ENCODE results near the gene ITIH3.

The ITIH3 gene

DNA sequence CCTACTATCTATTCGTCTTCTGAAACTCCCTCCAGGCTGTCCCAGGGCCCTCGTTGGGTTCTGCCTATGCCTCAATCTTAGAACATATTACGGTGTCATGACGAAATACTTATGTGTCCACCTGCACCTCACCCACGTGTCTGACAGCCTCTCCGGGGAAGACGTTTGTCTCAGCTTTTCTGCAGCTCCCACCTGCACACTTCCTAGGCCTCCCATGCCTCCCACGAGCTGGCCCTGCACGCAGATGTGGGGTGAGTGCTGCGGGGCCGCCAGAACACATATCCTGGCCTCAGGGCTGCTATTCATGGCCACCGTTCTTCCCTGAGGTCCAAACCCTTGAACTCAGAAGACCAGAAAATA is 47.4 kb downstream of the ITIH3 start:
- DNase-seq (ENCODE audit: extremely low spot score, insufficient read length, low read depth) (no peak), FAIRE-seq (no peak)

DNA sequence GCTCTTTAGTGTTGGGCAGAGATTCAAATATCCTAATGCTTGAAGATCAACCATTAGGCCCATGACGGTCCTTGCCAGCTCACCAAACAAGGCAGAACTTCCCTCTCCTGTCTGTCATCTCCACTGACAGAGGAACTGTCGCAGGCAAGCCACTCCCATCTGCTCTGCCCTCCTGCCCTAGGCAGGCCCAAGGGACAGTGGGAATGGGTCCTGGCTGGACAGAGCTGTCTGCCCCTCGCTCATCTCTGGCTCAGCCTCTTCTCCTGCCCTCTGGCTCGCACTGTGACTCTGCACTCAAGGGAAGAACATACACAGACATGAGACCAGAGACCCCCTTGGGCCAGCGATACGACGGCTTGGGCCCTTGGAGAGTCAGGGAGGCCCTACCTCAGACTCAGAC is 47.8 kb downstream of the ITIH3 start:
- DNase-seq (ENCODE audit: extremely low spot score, insufficient read length, low read depth) (no peak), FAIRE-seq (no peak)

DNA sequence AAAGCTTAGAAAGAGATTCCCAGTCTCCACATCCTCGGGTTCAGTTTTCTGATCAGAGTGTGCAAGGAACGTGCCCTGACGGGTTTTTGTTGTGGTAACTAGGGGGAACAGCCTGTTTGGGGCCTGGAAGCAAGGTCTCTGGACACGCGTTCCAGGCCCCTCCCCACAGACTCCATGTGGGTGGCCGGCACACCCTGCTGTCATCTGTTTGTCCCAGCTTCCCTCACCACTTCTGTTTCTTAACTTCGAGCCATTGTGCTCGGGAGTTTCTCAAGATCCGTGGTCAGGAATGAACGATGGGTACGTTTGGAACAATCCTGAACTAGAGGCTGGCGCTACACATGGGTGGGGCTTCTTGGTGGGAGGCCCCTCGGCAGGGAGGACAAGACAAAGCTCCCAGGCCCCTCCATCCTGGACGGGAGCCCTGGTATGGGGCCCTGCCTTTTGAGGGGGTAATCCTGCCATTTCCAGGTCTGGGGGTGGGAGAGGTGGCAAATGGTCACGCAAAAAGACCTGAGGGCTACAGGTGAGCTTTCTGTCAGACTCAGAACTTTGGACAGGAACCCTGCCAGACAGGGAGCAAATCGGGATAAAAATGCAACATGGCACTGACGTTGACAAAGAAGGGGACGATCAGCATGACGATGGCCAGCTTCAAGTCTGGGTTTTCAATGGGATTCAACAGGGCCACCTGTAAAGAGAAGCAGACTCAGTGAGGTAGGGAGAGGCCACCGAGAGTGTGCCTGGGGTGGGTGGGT is 48.7 kb downstream of the ITIH3 start:
- FAIRE-seq (no peak), DNase-seq (ENCODE audit: extremely low spot score, insufficient read length, low read depth) (no peak)

DNA sequence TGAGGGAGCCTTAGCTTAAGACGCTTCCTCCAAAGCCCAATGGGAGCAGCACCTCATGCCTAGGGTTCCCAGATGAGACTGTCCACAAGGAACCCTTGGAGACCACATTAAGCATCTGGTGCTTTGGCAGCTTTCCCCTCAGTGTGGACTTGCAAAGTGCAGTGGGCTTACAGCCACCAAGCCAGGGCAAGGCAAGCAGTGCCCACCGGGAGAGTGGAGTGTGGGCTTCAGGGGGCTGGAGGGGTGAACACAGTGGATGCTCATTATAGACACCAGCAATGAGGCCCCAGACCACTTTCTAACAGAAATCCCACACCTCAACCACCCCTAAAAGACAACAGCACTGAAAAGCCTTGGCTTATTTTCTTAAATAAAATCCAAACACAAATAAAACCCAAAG is 49.3 kb downstream of the ITIH3 start:
- FAIRE-seq = no peak
- DNase-seq (ENCODE audit: extremely low spot score, insufficient read length, low read depth) = no peak

DNA sequence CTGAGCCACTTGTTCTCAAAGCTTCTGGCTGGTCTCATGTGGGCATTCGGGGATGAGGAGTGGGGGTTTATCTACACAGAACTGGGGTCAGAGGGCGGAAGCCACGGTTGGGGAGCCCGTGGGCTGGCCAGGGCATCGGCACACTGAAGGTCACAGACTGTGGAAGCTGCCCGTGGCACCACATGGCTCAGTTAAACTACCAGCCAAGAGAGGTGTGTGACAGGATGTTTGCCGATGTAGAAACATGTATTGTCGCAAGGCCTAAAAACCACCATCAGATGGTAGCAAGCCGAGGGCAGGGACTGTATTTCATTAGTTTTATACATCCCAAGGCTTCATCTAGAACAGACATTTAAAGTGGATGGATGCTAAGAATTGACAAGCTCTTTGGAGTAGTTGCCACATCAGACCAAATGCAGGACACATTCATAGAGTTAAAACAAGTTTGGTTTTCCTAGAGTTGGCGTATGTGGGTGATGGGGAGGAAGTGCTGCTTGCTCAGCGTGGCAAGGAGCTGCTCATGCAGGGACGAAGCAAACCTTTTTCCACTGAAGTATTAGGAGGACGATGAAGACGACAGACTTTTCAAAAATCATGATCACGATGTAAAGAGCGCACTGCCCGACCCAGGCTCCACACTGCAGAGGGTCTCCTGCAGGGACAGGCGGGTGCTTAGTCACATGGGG is 49.8 kb downstream of the ITIH3 start:
- FAIRE-seq (peak; percentile 63), DNase-seq (ENCODE audit: extremely low spot score, insufficient read length, low read depth) (no peak)

DNA sequence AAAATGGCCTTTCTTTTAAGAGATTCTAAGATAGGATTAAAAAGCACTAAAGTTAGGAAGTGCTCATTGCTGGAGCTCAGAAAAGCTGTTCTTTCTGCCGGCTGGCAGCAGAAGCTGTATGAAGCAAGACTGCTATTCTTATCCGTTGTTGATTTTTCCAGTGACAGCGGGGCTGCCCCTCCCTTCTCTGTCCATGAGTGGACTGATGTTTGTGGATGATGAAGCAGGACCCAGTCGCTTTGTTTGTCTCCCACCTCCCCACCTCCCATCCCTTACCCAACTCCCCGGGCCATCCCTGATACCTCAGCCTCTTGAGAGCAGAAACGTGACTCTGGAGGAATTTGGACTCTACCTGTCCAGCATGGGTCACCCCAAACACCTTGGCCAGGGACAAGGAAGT is 50.6 kb downstream of the ITIH3 start:
- no peak for DNase-seq (ENCODE audit: extremely low spot score, insufficient read length, low read depth)
- no peak for FAIRE-seq

DNA sequence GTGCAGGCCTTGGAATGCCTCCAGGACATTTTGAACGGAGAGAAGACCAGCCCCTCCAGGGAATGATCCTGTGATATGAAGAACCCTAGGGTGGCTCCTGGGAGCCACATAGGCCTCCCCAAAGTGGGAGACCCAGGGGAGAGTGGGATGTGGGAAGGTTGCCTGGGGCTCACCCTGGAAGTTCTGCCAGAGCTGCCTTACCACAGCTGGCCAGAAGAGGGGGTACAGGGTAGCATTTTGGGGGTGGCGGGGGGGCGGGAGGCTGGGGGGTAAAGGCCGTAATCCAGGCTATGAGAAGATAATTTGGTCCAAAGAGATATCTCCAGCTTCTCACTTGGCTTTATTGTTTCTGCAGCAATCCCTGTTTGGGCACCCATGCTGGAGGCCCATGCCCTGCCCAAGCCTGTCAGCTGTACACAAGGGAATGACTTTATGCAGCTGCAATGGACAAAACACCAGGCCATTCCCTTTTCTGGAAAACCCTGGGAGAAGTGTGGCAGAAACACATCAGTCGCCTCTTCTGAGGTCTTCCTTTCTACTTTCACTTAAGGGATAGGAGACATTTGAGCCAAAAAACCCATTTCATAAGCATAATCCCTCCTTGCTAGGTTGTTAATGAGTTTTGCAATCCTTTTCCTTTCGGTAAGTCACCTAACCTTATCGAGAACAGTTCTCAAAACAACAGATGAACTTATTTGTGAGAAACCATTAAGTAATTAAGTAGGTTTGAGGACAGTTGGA is 51.3 kb downstream of the ITIH3 start:
- DNase-seq (ENCODE audit: extremely low spot score, insufficient read length, low read depth) = no peak
- FAIRE-seq = no peak

DNA sequence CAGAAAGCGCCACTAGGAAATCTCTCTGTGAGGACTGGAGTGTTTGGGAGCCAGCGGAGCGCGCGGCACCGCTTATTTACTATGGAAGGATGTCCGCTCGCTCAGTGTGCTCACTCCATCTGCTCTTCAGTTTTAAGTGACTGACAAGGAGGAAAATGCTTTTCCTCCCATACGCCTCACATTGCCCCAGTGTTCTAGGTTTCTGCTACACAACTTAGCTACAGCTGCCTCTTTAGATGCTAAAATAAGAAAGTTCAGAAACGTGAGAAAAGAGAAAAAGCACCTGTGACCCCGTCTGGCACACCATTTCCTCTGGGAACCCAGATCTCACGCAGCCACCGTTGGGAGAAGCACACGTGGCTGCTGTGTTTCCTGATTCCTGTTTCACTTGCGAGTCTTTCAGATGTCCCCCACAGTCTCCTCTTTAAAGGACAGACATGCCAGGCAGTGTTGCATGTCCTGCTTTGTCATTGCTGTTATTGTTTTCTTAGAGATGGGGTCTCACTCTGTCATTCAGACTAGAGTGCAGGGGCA is 51.9 kb downstream of the ITIH3 start:
- FAIRE-seq = peak; percentile 94
- DNase-seq (ENCODE audit: extremely low spot score, insufficient read length, low read depth) = peak; percentile 47

DNA sequence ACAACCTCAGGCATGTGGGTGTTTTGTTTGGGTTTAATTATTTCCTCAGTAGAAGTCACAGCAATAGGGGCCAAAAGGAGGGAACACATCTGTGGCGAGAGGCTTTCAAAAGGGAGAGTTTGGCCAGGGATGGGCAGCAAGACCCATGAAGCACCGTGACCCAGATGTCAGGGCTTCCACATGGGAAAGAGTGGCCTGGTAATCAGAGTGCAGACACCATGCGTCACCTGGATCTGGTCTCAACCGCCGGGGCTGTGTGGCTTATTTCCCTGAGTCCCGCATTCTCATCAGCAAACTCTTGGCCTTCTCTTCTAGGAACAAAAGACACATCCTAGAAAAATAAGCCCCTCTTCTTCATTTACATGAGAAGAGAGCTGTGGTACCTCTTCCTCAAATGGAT is 52.6 kb downstream of the ITIH3 start:
- no peak for FAIRE-seq
- DNase-seq (ENCODE audit: extremely low spot score, insufficient read length, low read depth) = no peak

DNA sequence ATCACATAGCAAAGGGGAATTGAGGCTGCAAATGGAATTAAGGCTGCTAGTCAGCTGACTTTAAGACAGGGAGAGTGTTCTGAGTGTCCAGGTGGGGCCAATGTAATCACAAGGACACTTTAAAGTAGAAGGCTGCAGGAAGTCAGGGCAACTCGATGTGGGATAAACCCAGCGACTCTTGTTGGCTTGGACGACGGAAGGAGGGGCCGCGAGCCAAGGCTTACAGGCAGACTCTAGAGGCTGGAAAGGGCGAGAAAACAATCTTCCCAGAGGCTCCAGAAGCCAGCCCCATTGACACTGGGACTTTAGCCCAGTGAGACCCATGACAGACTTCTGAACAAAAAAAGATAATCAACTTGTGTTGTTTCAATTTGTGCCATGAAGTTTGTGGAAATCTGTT is 53.1 kb downstream of the ITIH3 start:
- no peak for FAIRE-seq
- DNase-seq (ENCODE audit: extremely low spot score, insufficient read length, low read depth) = no peak

DNA sequence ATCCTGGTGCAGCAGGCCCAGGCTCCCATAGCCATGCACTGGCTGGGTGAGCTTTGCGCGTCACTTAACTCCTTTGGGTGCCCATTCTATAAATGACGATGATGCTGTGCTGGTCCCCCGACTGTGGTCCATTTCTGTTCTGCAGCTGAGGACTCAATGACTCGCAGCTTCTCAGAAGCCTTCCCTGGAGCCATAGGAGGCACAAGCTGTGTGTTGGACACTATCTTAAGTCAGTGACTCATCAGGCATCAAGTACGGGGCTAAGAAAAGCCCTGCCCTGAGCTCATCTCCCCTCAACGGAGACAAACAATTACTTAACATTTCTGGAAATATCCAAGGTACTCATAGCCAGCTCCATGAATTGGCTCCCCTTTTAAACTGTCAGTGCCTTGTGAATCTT is 54.0 kb downstream of the ITIH3 start:
- DNase-seq (ENCODE audit: extremely low spot score, insufficient read length, low read depth) = no peak
- FAIRE-seq = no peak

DNA sequence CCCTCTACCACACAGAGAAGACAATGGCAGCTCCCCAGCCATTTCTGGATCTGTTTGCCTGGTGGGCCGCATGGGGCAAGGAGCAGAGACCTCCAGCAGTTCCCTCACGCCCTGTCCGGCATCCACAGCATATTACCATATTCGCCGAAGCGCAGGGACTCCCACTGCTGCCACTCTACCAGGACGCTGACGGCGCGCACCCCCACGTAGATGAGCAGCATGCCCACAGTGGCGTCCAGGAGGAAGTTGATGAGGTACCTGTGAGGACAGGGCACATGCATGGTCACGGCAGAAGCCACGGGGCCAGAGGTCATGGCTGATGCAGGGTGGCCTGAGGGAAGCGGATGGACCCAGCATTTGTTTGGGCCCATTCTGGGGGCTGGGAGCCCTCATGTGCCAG is 55.1 kb downstream of the ITIH3 start:
- no peak for FAIRE-seq
- no peak for DNase-seq (ENCODE audit: extremely low spot score, insufficient read length, low read depth)

DNA sequence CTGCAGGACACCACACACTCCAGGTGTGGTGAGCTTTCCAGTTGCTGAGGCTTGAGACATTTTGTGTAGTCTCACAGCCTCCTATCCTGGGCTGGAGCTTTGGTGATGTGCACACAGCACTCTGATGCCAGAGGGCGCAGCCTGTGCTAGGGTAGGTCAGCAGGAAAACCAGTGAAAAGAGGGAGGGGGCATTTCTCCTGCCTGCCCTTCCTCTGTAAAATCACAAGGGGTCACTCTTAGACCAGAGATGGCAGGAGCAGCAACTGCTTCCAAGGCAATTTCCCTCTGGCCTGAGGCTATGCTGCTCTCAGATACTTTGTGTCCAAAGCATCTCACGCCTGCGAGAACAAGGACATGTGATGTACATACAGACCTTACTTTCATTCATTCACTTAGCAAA is 56.8 kb downstream of the ITIH3 start:
- peak; percentile 45 for FAIRE-seq

DNA sequence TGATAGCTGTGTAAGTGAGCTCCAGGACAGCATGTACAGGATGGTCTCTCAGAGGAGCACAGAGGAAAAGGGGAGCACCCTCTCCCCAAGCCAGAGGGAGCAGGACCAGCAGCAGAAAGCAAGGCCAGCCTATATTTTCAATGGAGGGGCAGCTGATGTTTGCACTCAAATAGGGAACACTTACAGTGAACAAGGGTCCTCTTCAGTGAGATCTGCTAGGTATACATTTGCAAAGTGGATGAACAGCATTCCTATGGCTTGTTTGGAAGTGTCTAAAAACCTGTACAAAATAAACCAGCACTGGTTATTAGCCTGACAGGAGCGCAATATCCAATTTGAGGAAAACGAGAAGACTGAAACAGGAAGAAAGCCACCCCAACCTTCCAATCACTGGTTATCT is 57.8 kb downstream of the ITIH3 start:
- FAIRE-seq (no peak), DNase-seq (ENCODE audit: extremely low spot score, insufficient read length, low read depth) (no peak)

More for the DNA sequence above, 56.8 kb downstream of the ITIH3 start:
- no peak for DNase-seq (ENCODE audit: extremely low spot score, insufficient read length, low read depth)

DNA sequence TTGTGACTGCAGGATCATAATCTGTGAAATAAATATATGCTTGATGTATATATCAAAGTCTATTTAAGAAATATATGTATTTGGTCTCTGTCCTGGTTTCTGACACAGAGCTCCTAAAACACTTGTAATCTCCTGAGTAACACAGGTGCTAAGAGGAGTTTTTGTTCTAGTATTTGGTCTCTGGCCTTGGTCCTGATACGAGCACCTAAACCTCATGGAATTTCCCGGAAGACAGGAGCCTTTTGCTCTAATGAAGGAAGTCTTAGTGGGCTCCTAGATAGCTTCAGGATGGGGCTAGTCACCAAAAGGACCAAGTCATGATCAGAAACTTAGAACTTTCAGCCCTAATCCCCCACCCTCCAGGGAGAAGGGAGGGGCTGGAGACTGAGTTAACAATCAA is 59.4 kb downstream of the ITIH3 start:
- no peak for FAIRE-seq

DNA sequence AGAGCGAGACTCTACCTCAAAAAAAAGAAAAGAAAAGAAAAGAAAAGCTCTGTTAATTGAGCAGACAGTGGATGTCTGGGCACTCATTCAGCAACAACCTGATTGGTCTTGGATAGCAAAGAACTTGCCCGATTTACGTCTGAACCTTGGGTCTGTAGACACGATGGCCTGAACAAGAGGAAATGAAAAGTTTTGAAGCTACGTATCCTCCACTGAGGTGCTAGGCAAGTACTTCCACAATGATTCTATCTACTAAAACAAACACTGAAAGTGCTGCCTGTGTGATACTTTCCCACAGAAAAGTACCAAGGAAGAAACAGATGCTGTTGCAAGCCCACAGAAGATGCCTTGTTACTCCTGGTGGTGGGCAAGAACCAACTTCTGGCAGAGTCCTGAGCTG is 62.1 kb downstream of the ITIH3 start:
- DNase-seq (ENCODE audit: extremely low spot score, insufficient read length, low read depth) (no peak), FAIRE-seq (peak; percentile 5)

More for the DNA sequence above, 59.4 kb downstream of the ITIH3 start:
- no peak for DNase-seq (ENCODE audit: extremely low spot score, insufficient read length, low read depth)

DNA sequence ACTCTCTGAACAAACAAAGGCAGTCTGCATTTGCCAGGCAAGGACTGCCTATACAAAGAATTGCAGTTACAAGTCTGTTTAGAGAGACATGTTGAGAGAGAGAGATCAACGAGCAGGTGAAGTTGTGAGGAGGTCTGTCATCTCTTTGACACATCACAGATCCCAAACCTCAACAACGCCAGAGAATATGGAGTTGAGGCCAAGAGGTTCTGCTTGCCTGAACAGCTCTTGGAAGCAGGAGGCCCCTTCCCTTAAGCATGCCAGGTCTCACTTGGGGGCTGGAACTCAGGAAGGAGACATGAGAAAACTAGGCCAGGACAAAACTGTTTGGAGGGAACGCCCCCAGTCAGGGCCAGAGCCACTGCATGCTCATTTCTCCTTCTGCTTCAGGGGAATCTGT is 62.5 kb downstream of the ITIH3 start:
- FAIRE-seq (no peak), DNase-seq (ENCODE audit: extremely low spot score, insufficient read length, low read depth) (no peak)

DNA sequence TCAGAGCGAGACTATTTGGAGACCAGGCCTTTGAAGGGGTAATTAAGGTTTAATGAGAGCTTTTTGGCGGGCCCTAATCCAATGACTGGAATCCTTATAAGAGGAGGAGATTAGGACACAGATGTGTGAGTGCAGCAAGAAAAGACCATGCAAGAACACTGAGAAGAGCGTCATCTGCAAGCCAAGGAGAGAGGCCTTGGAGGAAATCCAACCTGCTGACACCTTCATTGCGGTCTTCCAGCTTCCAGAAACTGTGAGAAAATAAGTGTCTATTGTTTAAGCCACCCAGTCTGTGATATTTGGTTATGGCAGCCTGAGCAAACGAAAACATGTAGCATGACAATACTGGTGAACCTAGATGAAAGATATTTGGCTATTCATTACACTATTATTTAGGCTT is 63.3 kb downstream of the ITIH3 start:
- FAIRE-seq = no peak

More for the DNA sequence above, 63.3 kb downstream of the ITIH3 start:
- no peak for DNase-seq (ENCODE audit: extremely low spot score, insufficient read length, low read depth)

Data from GM18507 (cell line).